MG63 (cell line): ENCODE results near the gene LIX1. TPM values are rescaled to one million over a fixed set of nuclear protein-coding genes. Genes with fewer than 3 reads are reported as not detected.
A peak's percentile ranks its signal among the peaks of the same experiment; 100 is the strongest.
"Not testable (repeated sequence)": the region's sequence is repeated elsewhere in the genome, so short reads cannot be mapped to it uniquely, and the experiment has no call there.

Experiments used
- DNase-seq: peaks from one replicate; pipeline ENCODE4 v3.0.0-alpha.2; 2020
- H3K27me3 ChIP-seq: fragments of 250-450 bp; sonication (Bioruptor Pico); 2 replicates; pipeline ENCODE4 v1.5.1; 2020; ENCODE audit warnings: mild to moderate bottlenecking, moderate library complexity
- H3K36me3 ChIP-seq: fragments of 250-450 bp; sonication (Bioruptor Pico); 2 replicates; pipeline ENCODE4 v1.5.1; 2020; ENCODE audit warnings: mild to moderate bottlenecking, moderate library complexity
- H3K4me3 ChIP-seq: fragments of 250-450 bp; sonication (Bioruptor Pico); 2 replicates; pipeline ENCODE4 v1.5.1; 2020; ENCODE audit warnings: mild to moderate bottlenecking, moderate library complexity
- H3K9me3 ChIP-seq: fragments of 250-450 bp; sonication (Bioruptor Pico); 2 replicates; pipeline ENCODE4 v1.5.1; 2020; ENCODE audit warnings: mild to moderate bottlenecking, moderate library complexity
- total RNA-seq: library from RNA; depleted of rRNA; stranded (reverse); fragments of >200 nt; shearing (Covaris generic); gene quantifications from 2 replicates; pipeline ENCODE4 v1.2.3, GENCODE V29; 2014; ENCODE audit warnings: low replicate concordance

The LIX1 gene
- total RNA-seq, 1 experiment from 2014 or later = not detected

GRCh38 chr5:97096846-97097245 lies 45.6 kb downstream of the LIX1 start:
- Histone ChIP-seq H3K27me3 (peaks cover 3% of the 10 kb centered on the region), H3K9me3 (no peaks in the 10 kb centered on the region), H3K4me3 (no peak overlapping the region), H3K36me3 (no peaks in the 10 kb centered on the region)
- no peak for DNase-seq

GRCh38 chr5:97096191-97096590 lies 46.2 kb downstream of the LIX1 start:
- Histone ChIP-seq H3K9me3 (no peaks in the 10 kb centered on the region), H3K27me3 (peaks cover 5% of the 10 kb centered on the region), H3K36me3 (no peaks in the 10 kb centered on the region), H3K4me3 (no peak overlapping the region)
- DNase-seq = peak; percentile 14

GRCh38 chr5:97095318-97095732 lies 47.1 kb downstream of the LIX1 start:
- DNase-seq = no peak
- H3K9me3 ChIP-seq = no peaks in the 10 kb centered on the region

GRCh38 chr5:97094579-97095317 lies 47.7 kb downstream of the LIX1 start:
- no peak overlapping the region for H3K4me3 ChIP-seq
- no peaks in the 10 kb centered on the region for H3K9me3 ChIP-seq
- no peaks in the 10 kb centered on the region for H3K36me3 ChIP-seq
- DNase-seq = no peak
- H3K27me3 ChIP-seq = peaks cover 14% of the 10 kb centered on the region

More at GRCh38 chr5:97095318-97095732, 47.1 kb downstream of the LIX1 start:
- H3K36me3 ChIP-seq = no peaks in the 10 kb centered on the region
- peaks cover 10% of the 10 kb centered on the region for H3K27me3 ChIP-seq
- H3K4me3 ChIP-seq = no peak overlapping the region

- no peaks in the 10 kb centered on the region for H3K36me3 ChIP-seq
- no peak overlapping the region for H3K4me3 ChIP-seq
- DNase-seq = no peak
- peaks cover 14% of the 10 kb centered on the region for H3K27me3 ChIP-seq
- H3K9me3 ChIP-seq = no peaks in the 10 kb centered on the region
Observed at GRCh38 chr5:97093193-97093592, 49.2 kb downstream of the LIX1 start.

- H3K27me3 ChIP-seq = peaks cover 22% of the 10 kb centered on the region
- no peaks in the 10 kb centered on the region for H3K9me3 ChIP-seq
- no peak overlapping the region for H3K4me3 ChIP-seq
- no peaks in the 10 kb centered on the region for H3K36me3 ChIP-seq
- DNase-seq = no peak
Observed at GRCh38 chr5:97090944-97091343, 51.5 kb downstream of the LIX1 start.

GRCh38 chr5:97089149-97089801 lies 53.1 kb downstream of the LIX1 start:
- Histone ChIP-seq H3K27me3 (peaks cover 22% of the 10 kb centered on the region), H3K9me3 (peaks cover 2% of the 10 kb centered on the region; the same call in 1 of the 2 replicates), H3K36me3 (no peaks in the 10 kb centered on the region), H3K4me3 (no peak overlapping the region)
- no peak for DNase-seq

- Histone ChIP-seq H3K4me3 (no peak overlapping the region), H3K27me3 (peaks cover 22% of the 10 kb centered on the region), H3K36me3 (no peaks in the 10 kb centered on the region), H3K9me3 (peaks cover 2% of the 10 kb centered on the region; the same call in 1 of the 2 replicates)
- no peak for DNase-seq
Observed at GRCh38 chr5:97088774-97089148, 53.6 kb downstream of the LIX1 start.

GRCh38 chr5:97087138-97087537 lies 55.3 kb downstream of the LIX1 start:
- peaks cover 2% of the 10 kb centered on the region; the same call in 1 of the 2 replicates for H3K9me3 ChIP-seq
- H3K4me3 ChIP-seq = no peak overlapping the region
- DNase-seq = no peak
- peaks cover 24% of the 10 kb centered on the region for H3K27me3 ChIP-seq
- no peaks in the 10 kb centered on the region for H3K36me3 ChIP-seq

GRCh38 chr5:97085459-97086181 lies 56.8 kb downstream of the LIX1 start:
- no peaks in the 10 kb centered on the region for H3K36me3 ChIP-seq
- peaks cover 2% of the 10 kb centered on the region; the same call in 1 of the 2 replicates for H3K9me3 ChIP-seq
- H3K4me3 ChIP-seq = no peak overlapping the region
- DNase-seq = no peak
- peaks cover 16% of the 10 kb centered on the region for H3K27me3 ChIP-seq

GRCh38 chr5:97084782-97085458 lies 57.5 kb downstream of the LIX1 start:
- DNase-seq, H3K9me3 ChIP-seq, H3K4me3 ChIP-seq, H3K36me3 ChIP-seq: not testable (repeated sequence)
- peaks cover 11% of the 10 kb centered on the region for H3K27me3 ChIP-seq

GRCh38 chr5:97078958-97079743 lies 63.3 kb downstream of the LIX1 start:
- no peaks in the 10 kb centered on the region for H3K9me3 ChIP-seq
- peaks cover 3% of the 10 kb centered on the region for H3K27me3 ChIP-seq
- DNase-seq = peak; percentile 14
- H3K4me3 ChIP-seq = no peak overlapping the region
- H3K36me3 ChIP-seq = no peaks in the 10 kb centered on the region

GRCh38 chr5:97077246-97077645 lies 65.2 kb downstream of the LIX1 start:
- no peaks in the 10 kb centered on the region for H3K9me3 ChIP-seq
- no peaks in the 10 kb centered on the region for H3K36me3 ChIP-seq
- no peaks in the 10 kb centered on the region for H3K27me3 ChIP-seq
- no peak for DNase-seq
- H3K4me3 ChIP-seq = no peak overlapping the region

GRCh38 chr5:97076098-97076497 lies 66.3 kb downstream of the LIX1 start:
- DNase-seq = no peak
- Histone ChIP-seq H3K36me3 (no peaks in the 10 kb centered on the region), H3K9me3 (no peaks in the 10 kb centered on the region), H3K4me3 (no peak overlapping the region), H3K27me3 (no peaks in the 10 kb centered on the region)

GRCh38 chr5:97075649-97076048 lies 66.8 kb downstream of the LIX1 start:
- Histone ChIP-seq H3K9me3 (no peaks in the 10 kb centered on the region), H3K36me3 (no peaks in the 10 kb centered on the region), H3K4me3 (no peak overlapping the region), H3K27me3 (no peaks in the 10 kb centered on the region)
- no peak for DNase-seq

GRCh38 chr5:97074859-97075489 lies 67.4 kb downstream of the LIX1 start:
- H3K36me3 ChIP-seq = no peaks in the 10 kb centered on the region
- H3K27me3 ChIP-seq = no peaks in the 10 kb centered on the region
- no peak for DNase-seq
- no peak overlapping the region for H3K4me3 ChIP-seq
- H3K9me3 ChIP-seq = no peaks in the 10 kb centered on the region
